ENCODE results near the gene ANO9.

The ANO9 gene, protein sequence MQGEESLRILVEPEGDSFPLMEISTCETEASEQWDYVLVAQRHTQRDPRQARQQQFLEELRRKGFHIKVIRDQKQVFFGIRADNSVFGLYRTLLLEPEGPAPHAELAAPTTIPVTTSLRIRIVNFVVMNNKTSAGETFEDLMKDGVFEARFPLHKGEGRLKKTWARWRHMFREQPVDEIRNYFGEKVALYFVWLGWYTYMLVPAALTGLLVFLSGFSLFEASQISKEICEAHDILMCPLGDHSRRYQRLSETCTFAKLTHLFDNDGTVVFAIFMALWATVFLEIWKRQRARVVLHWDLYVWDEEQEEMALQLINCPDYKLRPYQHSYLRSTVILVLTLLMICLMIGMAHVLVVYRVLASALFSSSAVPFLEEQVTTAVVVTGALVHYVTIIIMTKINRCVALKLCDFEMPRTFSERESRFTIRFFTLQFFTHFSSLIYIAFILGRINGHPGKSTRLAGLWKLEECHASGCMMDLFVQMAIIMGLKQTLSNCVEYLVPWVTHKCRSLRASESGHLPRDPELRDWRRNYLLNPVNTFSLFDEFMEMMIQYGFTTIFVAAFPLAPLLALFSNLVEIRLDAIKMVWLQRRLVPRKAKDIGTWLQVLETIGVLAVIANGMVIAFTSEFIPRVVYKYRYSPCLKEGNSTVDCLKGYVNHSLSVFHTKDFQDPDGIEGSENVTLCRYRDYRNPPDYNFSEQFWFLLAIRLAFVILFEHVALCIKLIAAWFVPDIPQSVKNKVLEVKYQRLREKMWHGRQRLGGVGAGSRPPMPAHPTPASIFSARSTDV

DNA sequence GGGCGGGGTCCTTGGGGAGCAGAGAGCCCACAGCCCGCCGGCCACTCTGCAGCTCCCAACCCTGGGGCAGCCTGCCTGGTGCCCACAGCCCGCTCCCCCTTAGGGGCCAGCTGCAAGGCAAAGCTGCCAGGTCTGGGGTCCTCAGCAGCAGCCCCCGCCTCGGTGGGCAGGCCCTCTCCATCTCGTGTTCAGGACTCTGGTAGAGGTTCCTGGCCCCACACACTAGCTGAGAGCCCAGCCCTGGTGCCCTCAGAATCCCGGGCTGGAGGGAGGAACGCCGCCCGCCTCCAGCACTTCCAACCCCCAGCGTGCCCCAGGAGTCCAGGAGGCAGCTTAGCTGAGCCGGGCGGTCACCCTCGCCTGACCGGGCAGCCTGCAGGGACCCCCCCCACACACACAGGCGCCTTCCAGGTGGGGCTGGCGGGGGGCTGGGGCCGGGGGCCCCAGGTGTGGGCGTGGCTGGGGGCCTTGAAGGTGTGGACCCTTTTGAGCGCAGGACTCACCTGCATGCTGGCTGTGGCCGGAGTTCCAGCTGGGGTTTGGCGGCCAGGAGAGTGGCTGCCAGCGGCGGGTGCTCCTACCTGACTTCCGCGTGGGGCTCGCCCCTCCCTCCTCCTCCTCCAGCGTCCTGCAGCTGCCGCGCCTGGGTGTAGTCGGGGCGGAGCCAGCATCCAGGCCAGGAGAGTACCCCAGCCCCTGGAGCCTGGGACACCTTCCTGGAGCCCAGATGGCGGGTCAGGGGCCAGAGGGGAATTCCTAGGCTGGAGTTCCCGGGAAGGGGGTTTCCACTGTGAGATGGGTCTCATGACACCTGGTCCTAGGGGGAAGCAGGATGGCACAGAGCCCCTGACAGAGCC lies at the start of gene ANO9:
Gene ANO9, minus strand, starts transcription at position 594 of the 857 bp plus-strand sequence. Its CDS starts 85 bp downstream, at position 509.
- DNase-seq (ENCODE audit: low spot score) = no peak

DNA sequence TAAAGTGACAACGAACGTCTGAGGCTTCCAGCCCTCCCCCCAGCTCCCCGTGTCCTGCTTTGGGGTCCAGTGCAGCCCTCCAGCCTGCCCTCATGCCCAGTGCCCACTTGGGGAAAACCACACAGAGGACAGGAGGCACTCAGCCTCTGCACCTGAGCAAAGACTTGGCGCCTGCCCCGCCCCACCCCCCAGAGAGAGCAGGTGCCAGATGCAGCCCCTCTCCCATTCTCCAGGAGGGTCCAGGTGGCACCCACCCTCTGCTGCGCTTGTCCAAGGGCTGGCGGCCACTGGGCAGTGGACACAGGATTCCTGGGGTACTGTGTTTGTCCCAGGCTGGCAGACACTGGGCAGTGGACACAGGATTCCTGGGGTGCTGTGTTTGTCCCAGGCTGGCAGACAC lies 49.5 kb upstream of the ANO9 start:
- no peak for DNase-seq (ENCODE audit: low spot score)

DNA sequence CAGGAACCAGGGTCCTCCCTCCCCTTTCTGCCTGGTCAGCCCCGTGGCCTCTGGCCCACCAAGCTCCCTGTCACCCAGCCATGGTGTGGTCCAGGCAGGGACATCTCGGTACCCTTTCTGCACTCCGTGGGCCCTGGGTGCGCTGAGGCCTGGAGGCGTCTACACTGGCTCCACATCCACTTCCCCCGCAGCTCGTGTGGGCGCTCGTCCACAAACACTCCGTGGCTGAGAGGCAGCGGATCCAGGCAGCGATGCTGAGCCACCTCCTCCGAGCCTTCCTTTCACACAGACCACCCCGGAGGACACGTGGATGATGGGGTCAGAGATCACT lies 49.1 kb upstream of the ANO9 start:
- no peak for DNase-seq (ENCODE audit: low spot score)

DNA sequence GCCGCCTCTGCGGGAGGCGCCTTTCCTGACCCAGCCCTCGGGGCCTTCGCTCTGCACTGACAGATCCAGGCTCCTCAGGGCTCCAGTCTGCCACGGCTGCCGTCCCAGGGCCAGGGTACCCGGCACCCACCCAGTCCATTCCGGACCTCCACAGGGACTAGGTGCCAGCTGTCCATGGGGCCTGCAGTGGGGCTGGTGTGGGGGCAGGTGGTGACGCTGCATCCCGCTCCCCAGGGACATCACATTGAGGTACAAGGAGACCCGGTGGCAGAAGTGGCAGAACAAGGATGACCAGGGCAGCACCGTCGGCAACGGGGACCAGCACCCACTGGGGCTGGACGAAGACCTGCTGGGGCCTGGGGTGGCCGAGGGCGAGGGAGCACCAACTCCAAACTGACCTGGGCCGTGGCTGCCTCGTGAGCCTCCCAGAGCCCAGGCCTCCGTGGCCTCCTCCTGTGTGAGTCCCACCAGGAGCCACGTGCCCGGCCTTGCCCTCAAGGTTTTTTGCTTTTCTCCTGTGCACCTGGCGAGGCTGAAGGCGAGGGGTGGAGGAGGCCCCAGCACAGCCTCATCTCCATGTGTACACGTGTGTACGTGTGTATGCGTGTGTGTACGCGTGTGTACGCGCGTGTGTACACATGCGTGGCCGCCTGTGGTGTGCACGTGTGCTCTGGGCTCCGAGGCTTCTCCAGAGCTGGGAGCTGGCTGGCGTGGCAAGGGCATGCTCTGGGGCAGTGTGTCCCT lies 48.5 kb upstream of the ANO9 start:
- DNase-seq (ENCODE audit: low spot score) = no peak

DNA sequence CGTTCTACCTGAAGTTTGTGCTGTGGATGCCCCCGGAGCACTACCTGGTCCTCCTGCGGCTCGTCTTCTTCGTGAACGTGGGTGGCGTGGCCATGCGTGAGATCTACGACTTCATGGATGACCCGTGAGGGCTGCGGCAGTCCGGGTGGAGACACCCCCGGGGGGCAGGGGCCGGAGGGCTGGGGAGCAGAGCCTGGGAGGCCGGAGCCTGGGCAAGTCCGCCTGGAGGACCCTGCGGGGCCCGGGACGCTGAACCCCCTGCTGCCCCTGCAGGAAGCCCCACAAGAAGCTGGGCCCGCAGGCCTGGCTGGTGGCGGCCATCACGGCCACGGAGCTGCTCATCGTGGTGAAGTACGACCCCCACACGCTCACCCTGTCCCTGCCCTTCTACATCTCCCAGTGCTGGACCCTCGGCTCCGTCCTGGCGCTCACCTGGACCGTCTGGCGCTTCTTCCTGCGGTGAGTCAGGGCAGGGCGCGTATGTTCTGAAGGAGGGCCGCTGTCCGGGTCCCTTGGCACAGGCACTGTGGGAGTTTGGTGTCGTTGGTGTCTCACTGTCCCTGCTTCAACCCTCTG lies 47.9 kb upstream of the ANO9 start:
- DNase-seq (ENCODE audit: low spot score) = no peak

DNA sequence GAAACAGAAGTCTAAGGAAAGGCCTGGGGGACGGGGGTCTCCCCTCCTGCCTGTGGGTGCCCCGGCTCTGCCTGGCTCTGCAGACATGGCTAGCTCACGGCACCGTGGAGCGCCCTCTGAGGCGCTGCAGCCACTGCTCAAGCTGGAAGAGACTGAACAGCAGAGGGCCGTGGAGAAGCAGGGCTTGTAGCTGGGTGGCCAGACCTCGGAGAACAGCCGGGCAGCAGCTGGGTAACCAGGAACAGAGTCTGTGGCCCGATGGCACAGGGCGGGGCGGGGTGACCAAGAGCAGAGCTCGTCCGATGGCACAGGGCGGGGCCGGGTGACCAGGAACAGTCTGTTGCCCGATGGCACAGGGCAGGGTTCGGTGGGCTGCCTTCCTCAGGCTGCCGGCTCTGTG lies 47.2 kb upstream of the ANO9 start:
- no peak for DNase-seq (ENCODE audit: low spot score)

DNA sequence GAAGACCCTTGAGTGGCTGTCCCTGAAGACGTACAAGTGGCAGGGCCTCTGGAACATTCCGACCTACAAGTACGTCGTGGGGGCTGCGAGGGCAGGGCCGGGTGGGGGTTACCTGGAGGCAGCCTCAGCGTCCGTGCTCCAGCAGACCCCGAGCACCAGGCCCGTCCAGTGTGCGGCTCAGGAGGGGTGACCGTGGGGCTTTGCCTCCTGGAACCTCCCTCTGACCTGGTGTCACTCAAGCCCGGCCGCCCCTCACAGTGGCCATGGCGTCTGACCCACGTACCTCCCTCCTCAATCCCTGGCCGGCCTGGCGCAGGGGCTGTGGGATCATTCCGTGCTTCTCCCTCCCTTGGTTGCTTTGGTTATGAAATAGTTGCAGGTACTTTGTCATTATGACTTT lies 46.8 kb upstream of the ANO9 start:
- DNase-seq (ENCODE audit: low spot score) = no peak

DNA sequence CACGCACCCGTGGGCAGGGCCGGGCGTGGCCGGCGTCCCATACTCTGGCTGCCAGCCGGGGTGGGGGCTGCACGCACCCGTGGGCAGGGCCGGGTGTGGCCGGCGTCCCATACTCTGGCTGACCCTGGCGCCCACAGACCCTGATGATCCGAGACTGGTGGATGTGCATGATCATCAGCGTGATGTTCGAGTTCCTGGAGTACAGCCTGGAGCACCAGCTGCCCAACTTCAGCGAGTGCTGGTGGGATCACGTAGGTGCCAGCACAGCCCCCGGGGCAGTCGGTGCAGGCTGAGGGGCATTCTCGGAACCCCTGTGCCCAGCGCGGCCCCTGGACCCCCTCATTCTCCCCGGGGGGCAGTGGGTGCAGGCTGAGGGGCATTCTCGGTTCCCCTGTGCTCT lies 46.3 kb upstream of the ANO9 start:
- DNase-seq (ENCODE audit: low spot score) = no peak

DNA sequence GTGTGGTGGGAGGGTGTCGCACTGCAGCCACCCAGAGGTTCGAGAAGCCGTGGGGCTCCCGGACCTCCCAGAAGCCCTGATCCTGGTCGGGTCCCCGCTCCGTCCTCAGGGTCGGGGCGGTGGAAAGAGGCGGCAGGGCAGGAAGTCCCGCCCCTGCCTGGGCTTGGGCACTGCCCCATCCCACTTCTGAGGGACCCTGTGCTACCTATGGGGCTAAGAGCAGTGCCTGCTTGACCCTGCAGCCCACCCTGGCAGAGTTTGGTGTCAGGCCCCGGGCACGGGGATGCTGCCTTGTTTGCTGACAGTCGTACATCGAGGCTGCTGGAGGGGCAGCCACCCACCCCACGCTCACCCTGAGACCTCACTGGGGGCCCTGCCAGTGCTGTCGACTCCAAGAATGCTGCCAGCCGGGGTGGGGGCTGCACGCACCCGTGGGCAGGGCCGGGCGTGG lies 45.8 kb upstream of the ANO9 start:
- no peak for DNase-seq (ENCODE audit: low spot score)

DNA sequence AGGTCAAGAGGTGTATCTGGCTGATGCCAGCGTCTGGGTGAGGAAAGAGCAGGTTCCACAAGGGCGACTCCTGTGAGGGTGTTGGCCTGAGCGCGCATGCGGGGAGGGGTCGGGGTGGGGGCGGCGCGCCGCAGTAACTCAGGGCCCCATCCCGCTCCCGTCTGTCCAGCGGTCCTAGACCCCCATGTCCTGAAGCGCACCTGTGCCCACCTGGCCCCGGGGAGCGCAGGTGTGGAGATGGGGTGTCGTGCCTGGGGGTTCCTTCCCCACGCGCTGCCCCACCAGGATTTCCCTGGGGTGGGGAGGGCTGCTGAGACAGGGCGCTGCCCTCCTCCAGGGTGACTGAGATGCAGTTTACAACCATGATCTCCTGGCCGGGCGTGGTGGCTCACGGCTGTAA lies 44.4 kb upstream of the ANO9 start:
- DNase-seq (ENCODE audit: low spot score) = no peak

DNA sequence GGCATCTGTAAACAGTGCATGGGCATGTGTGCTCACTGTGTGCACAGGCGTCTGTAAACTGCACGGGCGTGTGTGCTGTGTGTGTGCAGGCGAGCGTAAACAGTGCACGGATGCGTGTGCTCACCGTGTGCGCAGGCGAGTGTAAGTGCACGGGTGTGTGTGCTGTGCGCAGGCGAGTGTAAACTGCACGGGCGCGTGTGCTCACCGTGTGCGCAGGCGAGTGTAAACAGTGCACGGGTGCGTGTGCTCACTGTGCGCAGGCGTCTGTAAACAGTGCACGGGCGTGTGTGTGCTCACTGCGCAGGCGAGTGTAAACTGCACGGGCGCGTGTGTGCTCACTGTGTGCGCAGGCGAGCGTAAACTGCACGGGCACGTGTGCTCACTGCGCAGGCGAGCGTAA lies 42.8 kb upstream of the ANO9 start:
- DNase-seq (ENCODE audit: low spot score) = no peak

DNA sequence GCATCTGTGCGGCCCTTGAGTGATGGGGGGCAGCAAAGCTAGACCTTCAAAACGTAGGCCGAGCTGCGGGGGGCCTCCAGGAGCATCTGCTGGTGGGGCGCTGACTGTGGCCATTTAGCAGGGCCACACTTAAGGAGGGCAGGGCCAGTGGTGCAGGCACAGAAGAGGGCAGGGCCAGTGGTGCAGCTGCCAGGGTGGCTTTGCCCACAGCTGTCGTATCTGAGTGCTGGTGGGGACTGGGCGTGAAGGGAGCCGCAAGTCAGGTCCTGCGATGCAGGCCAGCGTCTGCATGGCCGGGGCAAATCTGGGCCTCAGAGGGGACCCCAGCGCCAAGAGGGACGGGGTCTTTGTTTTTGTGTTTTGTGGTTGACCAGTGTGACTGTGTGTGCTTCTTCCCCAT lies 37.5 kb upstream of the ANO9 start:
- no peak for DNase-seq (ENCODE audit: low spot score)

DNA sequence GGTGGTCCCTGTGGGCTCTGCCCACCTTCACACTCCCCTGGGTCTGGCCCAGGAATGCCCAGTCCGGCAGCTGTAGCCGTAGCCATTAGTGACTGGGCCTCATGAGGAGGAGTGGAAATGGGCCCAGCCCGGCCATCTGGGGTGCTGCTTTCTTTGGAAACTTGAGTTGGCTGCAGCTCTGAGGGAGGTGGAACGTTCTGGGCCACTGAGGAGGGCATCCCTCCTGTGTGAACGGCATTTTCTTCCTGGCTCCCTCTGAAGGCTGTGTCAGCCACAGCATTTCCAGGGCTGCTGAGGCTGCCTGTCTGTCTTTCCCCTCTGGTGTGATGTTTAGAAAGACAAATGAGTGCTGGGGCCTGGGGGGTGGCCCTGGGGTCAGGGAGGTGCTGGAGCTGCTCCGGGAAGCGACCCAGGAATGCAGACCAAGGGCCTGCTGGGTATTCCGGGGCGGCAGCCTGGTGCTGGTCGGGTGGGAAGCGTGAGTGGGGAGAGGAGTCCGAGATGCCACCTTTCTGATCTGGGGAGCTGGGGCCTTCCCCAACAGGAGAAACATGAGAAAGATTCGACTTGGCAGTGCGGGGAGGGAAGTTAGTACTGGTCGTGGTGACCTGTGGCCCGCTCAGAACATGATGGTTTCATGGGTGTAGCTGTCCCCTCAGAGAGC lies 35.4 kb upstream of the ANO9 start:
- no peak for DNase-seq (ENCODE audit: low spot score)

DNA sequence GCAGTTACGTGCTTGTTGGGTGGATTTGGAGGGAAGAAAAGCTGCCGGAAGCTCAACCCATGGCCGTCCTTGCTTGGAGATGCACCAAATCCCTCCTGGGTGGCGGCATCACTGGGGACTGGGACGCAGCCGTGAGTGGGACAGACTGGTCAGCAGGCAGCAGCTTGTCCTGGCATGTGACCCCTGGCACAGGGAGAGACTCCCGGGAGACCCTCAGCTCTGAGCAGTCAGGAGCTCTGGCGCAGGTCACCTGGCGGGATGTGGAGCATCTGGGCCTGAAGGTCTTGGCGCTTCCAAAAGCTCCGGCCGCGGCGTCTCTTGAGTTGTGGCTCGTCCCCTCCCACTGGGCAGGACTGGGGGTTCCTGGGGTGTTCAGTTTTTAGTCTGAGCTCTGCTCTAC lies 34.6 kb upstream of the ANO9 start:
- no peak for DNase-seq (ENCODE audit: low spot score)

DNA sequence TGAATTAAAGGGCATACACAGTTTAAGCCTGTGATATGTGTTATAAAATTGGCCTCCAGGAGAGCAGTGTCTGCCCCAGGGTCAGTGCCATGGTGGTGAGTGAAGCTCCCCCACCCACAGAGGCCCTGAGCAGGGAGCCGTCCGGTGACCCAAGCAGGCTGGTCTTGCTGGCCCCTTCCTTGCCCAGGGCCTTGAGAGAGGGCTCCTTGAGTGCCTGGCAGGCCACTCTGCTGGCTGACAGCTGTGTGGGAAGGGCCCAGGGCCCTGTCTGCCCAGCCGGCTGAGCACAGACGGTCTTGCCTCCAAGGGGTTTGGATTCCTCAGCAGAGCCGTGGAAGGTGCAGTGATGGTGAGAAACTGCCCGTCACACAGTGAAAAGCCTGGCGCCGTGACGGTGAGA lies 34.1 kb upstream of the ANO9 start:
- DNase-seq (ENCODE audit: low spot score) = no peak

DNA sequence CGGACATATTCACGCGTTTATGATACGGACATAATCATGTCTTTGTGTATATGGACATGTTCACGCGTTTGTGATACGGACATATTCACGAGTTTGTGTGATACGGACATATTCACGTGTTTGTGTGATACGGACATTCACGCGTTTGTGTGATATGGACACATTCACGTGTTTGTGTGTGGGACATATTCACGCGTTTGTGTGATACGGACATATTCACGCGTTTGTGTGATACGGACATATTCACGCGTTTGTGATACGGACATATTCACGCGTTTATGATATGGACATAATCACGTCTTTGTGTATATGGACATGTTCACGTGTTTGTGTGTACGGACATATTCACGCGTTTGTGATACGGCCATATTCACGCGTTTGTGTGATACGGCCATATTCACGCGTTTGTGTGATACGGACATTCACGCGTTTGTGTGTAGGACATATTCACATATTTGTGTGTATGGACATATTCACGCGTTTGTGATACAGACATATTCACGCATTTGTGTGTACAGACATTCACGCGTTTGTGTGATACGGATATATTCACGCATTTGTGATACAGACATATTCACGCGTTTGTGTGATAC lies 33.2 kb upstream of the ANO9 start:
- DNase-seq (ENCODE audit: low spot score) = no peak

DNA sequence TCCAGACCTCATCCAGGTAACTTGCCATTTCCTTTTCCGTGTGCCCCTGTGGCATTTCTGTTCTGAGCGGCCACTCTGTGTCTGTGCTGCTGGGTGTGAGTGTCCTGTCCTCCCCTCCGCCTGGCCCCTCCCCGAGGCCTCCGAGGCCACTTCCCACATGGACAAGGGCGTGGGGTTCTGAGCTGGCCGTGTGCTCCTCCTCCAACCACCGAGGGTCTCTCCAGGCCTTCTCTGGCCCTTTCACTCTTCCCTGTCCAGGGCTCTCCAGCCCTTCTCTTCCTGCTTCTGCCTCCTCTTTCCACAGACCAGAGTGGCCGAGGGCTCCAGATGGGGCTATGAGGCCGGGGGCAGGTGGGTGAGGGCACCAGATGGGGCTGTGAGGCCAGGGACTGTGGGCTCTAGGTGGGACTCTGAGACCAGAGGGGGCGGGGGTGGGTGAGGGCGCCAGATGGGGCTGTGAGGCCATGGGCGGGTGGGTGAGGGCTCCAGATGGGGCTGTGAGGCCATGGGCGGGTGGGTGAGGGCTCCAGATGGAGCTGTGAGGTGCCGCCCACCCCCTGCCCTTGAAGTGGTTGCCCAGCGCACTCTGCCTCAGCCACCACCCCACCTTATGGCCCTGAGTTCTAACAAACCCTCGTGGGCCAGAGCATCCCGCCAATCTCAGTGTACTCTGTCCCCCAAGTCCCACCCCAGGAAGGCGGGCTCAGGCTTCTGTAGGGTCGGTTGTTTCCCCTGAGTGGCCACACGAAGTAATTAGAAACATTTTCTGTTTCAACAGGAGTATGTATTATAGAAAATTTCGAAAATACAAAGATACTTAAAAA lies 32.4 kb upstream of the ANO9 start:
- no peak for DNase-seq (ENCODE audit: low spot score)

DNA sequence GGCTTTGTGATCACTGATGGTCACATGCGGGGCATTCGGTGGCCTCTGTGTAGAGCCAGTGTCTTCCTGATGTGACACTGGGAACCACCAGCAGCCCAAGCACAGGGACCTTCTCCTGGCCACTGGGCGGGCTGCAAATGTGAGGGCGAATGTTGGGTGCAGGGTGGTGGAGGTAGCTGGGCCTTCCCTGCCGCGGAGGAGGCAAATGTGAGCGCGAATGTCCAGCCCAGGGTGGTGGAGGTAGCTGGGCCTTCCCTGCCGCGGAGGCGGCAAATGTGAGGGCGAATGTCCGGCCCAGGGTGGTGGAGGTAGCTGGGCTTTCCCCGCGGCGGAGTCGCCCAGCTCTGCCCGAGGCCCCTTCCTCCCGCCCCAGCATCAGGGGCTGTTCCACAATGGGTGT lies 31.6 kb upstream of the ANO9 start:
- DNase-seq (ENCODE audit: low spot score) = no peak

DNA sequence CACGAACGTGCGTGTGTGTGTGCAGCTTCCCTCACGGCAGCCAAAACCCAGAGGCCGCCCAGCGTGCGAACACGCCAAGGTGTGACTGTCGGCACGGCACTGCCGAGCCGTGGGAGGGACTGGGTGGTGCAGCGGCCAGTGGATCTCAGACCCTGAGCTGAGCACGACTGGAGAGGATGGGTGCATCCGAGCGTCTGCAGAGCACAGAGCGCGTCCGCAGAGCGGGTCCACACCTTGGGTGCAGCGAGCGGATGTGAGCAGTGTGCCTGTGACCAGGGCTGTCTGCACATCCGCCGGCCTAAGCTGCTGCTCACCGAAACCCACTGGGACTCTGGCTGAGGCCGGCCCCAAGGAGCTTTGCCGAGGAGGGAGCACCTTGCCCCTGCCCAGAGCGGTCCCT lies 31.0 kb upstream of the ANO9 start:
- no peak for DNase-seq (ENCODE audit: low spot score)

DNA sequence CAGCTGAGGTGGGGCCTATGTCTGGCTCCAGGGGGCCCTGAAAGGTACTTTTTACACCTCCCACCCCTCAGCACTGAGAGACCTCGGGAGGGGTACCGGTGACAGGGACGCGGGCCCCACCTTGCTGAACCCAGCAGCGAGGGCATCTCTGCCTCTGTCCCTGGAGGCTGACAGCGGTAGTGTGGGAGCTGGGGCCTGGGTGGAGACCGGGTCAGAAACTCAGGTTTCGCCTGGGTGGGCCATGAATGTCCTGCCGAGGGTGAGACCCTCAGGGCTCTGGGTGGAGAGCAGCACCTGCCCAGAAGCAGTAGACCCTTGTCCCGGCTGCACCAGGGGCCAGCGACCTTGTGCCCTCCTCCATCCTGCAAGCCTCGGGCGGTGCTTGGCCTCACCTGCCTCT lies 30.5 kb upstream of the ANO9 start:
- DNase-seq (ENCODE audit: low spot score) = no peak
